ENCODE measurements around the gene PRKCE.
"Not testable (repeated sequence)": the region's sequence is repeated elsewhere in the genome, so short reads cannot be mapped to it uniquely, and the experiment has no call there.

The PRKCE gene

DNA sequence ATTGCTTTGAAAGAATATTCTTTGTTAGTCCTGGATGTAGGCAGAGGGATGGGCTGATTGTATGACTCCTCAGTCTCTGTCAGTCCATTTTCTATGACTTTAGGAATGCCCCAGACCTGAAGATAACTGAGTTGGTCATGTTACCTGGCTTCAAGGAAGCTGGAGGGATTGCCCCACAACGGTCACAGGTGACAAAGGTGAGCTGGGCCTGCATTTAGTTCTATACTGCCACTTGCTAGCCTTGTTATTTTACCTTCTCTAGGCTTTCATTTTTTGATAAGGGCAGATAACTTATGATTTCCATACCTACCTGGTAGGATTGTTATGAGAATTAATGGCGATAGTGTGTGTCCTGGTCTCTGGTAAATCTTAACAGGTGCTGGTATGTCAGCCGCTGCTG is 260.1 kb downstream of the PRKCE start:
- no peak for DNase-seq (ENCODE audit: low read depth in 2 of 2)
- TF ChIP-seq, protein P1, sequence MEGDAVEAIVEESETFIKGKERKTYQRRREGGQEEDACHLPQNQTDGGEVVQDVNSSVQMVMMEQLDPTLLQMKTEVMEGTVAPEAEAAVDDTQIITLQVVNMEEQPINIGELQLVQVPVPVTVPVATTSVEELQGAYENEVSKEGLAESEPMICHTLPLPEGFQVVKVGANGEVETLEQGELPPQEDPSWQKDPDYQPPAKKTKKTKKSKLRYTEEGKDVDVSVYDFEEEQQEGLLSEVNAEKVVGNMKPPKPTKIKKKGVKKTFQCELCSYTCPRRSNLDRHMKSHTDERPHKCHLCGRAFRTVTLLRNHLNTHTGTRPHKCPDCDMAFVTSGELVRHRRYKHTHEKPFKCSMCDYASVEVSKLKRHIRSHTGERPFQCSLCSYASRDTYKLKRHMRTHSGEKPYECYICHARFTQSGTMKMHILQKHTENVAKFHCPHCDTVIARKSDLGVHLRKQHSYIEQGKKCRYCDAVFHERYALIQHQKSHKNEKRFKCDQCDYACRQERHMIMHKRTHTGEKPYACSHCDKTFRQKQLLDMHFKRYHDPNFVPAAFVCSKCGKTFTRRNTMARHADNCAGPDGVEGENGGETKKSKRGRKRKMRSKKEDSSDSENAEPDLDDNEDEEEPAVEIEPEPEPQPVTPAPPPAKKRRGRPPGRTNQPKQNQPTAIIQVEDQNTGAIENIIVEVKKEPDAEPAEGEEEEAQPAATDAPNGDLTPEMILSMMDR (IDR thresholded peaks at IDR 0.05; ENCODE audit: low read depth, low read length): no peak
- no peak overlapping the region for H3K4me3 ChIP-seq (replicated peaks in 1 of 2; ENCODE audit: low read depth in 2 of 2, low read length in 2 of 2)

DNA sequence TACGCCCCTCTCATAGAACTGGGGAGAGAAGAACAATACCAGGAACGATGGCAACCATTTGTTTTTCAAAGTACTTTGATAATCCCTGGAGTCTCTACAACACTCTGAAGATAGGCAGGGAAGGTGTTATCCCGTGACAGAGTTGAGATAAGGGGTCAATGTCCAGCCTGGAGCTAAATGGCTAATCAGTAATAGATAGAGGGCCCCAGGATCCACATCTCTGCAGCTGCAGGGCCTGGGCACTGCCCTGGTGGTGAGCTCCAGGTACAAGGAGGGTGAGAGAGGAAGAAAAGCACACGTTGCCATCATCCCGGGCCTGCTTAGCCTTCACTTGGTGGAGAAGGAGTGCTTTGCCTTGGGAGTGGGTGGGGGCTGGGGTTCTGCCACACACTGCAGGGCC is 260.6 kb downstream of the PRKCE start:
- no peak overlapping the region for H3K4me3 ChIP-seq (replicated peaks in 1 of 2; ENCODE audit: low read depth in 2 of 2, low read length in 2 of 2)
- no peak for DNase-seq (ENCODE audit: low read depth in 2 of 2)
- TF ChIP-seq, protein P1 (IDR thresholded peaks at IDR 0.05; ENCODE audit: low read depth, low read length): no peak

DNA sequence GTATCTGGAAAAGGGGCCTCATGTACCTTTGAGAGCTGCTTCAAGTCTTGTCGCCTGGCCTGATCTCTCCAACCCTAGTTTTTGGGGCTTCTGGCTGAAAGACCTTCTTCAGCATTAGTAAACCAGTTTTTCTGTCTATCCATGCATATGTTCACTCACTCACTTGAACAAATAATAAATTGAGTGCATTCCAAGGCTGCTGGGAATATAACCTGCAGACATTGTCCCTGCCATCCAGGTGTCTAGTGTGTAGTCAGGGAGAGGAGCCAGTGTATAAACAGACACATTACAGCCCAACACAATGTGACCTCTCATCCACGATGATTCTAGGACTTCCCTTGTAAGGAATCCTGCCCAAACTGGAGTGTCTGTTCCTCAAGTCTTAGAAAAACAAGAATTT is 262.1 kb downstream of the PRKCE start:
- TF ChIP-seq, protein P1 (IDR thresholded peaks at IDR 0.05; ENCODE audit: low read depth, low read length): no peak

DNA sequence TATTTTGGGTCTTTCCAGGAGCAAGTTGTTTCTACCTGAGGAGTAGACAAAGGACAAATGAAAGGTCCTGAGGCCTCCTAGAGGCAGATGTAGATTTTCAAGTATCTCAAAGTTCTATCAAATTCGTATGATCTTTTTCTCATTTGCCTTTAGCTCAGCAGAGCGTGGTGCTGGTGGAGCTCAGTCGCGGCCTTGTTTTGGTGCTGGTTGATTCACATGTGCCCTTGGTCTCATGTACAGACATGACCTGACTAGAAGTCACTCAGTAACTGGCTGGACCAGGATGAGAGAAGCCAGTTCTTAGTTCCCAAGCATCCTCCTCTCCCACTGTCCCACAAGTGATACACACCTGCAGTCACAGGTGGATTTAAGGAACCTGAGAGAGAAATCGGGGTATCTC is 264.0 kb downstream of the PRKCE start:
- TF ChIP-seq, protein P1 (IDR thresholded peaks at IDR 0.05; ENCODE audit: low read depth, low read length): no peak
- H3K4me3 ChIP-seq (replicated peaks in 1 of 2; ENCODE audit: low read depth in 2 of 2, low read length in 2 of 2): no peak overlapping the region
- DNase-seq (ENCODE audit: low read depth in 2 of 2): no peak

More for the DNA sequence above, 262.1 kb downstream of the PRKCE start:
- no peak overlapping the region for H3K4me3 ChIP-seq (replicated peaks in 1 of 2; ENCODE audit: low read depth in 2 of 2, low read length in 2 of 2)
- no peak for DNase-seq (ENCODE audit: low read depth in 2 of 2)

DNA sequence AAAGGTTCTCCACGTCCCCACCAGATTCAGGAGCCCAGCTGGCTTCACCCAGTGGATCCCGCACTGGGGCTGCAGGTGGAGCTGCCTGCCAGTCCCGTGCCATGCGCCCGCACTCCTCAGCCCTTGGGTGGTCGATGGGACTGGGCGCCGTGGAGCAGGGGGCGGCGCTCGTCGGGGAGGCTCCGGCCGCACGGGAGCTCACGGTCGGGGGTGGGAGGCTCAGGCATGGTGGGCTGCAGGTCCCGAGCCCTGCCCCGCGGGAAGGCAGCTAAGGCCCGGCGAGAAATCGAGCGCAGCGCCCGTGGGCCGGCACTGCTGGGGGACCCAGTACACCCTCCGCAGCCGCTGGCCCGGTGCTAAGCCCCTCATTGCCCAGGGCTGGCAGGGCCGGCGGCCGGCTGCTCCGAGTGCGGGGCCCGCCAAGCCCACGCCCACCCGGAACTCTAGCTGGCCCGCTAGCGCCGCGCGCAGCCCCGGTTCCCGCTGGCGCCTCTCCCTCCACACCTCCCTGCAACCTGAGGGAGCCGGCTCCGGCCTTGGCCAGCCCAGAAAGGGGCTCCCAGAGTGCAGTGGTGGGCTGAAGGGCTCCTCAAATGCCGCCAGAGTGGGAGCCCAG is 266.2 kb downstream of the PRKCE start:
- DNase-seq (ENCODE audit: low read depth in 2 of 2); H3K4me3 ChIP-seq (replicated peaks in 1 of 2; ENCODE audit: low read depth in 2 of 2, low read length in 2 of 2): not testable (repeated sequence)

DNA sequence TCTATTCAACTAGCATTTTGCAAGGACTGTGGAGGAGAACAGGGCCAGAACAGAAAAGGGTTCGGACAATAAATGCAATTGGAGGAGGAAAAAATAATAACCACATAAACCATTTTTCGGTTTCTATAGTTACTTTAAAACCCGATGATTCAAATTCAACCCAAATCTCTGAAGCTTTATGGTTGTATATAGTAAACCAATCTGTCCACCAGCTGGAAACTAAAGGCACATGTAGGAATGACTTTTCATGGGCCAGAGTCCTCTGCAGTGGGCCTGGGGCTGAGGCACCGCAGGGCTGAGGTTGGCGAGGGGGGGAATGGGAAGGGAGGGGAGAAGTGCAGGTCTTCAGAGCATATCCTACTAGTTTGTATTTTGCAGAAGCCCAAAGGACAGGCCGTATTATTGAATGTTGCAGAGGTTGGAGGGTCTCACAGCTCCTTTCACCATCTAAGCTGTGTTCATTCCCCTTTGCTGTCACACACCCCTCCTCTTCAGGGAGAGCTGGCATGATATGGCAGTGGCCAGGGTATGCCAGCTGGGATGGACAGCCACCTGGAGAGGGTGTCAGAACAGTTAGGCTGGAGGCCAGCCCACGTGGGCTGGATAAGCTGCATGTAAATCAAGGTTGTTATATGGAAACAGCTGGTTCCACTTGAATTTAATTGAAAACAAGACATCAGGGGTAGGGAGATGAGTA is 267.1 kb downstream of the PRKCE start:
- TF ChIP-seq, protein P1 (IDR thresholded peaks at IDR 0.05; ENCODE audit: low read depth, low read length): no peak
- H3K4me3 ChIP-seq (replicated peaks in 1 of 2; ENCODE audit: low read depth in 2 of 2, low read length in 2 of 2): no peak overlapping the region
- DNase-seq (ENCODE audit: low read depth in 2 of 2): no peak

DNA sequence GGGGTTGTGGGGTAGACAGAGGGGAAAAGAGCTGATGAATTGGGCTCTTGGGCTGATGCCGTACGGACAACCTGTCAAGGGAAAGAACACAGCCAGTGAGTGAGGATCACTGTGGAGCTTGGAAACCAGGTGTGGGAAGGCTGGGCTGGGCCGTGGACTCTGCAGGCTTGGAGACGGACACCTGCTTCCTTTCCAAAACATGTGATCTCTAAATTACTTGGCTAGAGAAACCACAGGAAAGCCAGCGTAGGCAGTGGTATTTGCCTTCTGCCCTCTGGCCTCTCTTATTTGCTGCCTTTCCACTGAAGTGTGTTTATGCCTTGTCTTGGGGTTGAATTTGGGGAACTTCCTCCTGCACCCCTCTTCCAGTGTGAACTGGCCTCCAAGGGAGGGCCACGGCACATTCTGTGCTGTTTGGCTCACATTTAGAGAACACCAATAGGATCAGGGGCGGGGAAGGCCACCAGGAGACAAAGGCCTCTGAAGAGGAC is 267.7 kb downstream of the PRKCE start:
- no peak overlapping the region for H3K4me3 ChIP-seq (replicated peaks in 1 of 2; ENCODE audit: low read depth in 2 of 2, low read length in 2 of 2)
- TF ChIP-seq, protein P1 (IDR thresholded peaks at IDR 0.05; ENCODE audit: low read depth, low read length): no peak
- no peak for DNase-seq (ENCODE audit: low read depth in 2 of 2)
